Epithelial cell of esophagus (primary cell): Measurements from ENCODE around the gene GRM6.

Experiments
- DNase-seq: peaks from one replicate; pipeline ENCODE4 v3.0.0; 2010; ENCODE audit warnings: low read depth
- H3K4me3 ChIP-seq: 2 replicates; pipeline ENCODE4 v1.5.1; 2011; ENCODE audit warnings: mild to moderate bottlenecking, low read length, control low read depth
- TF ChIP-seq, protein P1 (sequence below): IDR thresholded peaks from 2 replicates; pipeline ENCODE4 v1.5.1; 2011; ENCODE audit warnings: low read depth, mild to moderate bottlenecking, low read length, control low read depth, inconsistent platforms; ENCODE audit not compliant: insufficient read depth; ENCODE audit errors: missing control alignments

GRM6 gene

DNA sequence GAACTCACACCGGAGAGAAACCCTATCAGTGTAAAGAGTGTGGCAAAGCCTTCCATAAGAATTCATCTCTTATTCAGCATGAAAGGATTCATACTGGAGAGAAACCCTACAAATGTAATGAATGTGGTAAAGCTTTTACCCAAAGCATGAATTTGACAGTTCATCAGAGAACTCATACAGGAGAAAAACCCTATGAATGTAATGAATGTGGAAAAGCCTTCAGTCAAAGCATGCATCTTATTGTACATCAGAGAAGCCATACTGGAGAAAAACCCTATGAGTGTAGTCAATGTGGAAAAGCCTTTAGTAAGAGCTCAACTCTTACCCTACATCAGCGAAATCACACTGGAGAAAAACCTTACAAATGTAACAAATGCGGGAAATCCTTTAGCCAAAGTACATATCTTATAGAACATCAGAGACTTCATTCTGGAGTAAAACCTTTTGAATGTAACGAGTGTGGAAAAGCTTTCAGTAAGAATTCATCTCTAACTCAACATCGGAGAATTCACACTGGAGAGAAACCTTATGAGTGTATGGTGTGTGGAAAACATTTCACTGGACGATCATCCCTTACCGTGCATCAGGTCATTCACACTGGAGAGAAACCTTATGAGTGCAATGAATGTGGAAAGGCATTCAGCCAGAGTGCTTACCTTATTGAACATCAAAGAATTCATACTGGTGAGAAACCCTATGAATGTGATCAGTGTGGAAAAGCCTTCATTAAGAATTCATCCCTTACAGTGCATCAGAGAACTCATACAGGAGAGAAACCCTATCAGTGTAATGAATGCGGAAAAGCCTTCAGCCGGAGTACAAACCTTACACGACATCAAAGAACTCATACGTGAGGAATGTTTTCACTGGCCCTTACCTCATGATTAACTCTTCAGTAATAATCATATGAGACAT lies 63.0 kb downstream of the GRM6 start:
- H3K4me3 ChIP-seq = no peak overlapping the region
- TF ChIP-seq, protein P1, sequence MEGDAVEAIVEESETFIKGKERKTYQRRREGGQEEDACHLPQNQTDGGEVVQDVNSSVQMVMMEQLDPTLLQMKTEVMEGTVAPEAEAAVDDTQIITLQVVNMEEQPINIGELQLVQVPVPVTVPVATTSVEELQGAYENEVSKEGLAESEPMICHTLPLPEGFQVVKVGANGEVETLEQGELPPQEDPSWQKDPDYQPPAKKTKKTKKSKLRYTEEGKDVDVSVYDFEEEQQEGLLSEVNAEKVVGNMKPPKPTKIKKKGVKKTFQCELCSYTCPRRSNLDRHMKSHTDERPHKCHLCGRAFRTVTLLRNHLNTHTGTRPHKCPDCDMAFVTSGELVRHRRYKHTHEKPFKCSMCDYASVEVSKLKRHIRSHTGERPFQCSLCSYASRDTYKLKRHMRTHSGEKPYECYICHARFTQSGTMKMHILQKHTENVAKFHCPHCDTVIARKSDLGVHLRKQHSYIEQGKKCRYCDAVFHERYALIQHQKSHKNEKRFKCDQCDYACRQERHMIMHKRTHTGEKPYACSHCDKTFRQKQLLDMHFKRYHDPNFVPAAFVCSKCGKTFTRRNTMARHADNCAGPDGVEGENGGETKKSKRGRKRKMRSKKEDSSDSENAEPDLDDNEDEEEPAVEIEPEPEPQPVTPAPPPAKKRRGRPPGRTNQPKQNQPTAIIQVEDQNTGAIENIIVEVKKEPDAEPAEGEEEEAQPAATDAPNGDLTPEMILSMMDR = no peak
- DNase-seq = no peak
